ENCODE measurements around the gene FER. TPM values are rescaled to one million over a fixed set of nuclear protein-coding genes. Genes with fewer than 3 reads are reported as not detected.
"Not testable (repeated sequence)": the region's sequence is repeated elsewhere in the genome, so short reads cannot be mapped to it uniquely, and the experiment has no call there.

FER gene
- total RNA-seq (100 to 1,000 TPM in 1 of 5 donors, 10 to 100 TPM in 4; 11.0 to 218 (median 43.1) TPM), polyA plus RNA-seq (1 to 10 TPM; 1.7 to 3.0 (median 2.1) TPM)
- long read RNA-seq, donor 1: 0 reads
- long read RNA-seq, donor 2: 0 reads
- long read RNA-seq, donor 3: 0 reads
- long read RNA-seq, donor 4: 0 reads
- long read RNA-seq, donor 5: 0 reads
- long read RNA-seq, donor 6: 0 reads
- long read RNA-seq, donor 7: 0 reads
- long read RNA-seq, donor 8: 0 reads
- long read RNA-seq, donor 9: 0 reads
- long read RNA-seq, donor 10: 0 reads

DNA sequence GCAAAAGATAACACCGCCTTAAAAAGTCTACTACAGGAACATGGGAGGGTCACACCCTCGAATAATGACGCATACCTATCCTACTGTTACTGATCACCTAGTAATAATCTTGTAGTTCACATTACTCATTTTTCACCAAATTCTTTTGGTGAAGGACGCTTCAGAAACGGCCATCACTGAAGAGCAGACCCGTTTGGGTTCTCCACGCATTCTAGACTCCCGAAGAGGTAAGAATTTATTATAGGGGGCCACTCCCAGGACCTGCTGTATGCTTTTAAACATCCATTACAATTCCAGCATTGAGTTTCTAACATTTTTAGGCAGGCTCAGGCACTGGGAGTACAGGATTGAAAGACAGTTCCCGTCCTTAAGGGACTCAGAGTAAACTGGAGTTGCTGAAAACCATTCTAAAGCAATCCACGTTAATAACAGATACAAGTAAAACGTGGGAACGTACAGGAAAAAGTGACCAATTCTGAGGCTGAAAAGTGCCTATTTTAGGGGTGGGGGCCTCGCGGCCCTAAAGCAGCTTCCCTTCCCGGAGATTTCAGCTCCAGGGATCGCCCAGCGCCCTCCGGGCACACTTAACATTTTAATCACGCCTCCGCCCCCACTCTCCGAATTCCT lies at the start of gene FER:
FER (plus strand) TSS at position 124 of the 627 bp plus-strand sequence. CDS start 50,286 bp downstream, outside the sequence.
- H3K27me3 ChIP-seq: no peaks in the 10 kb centered on the region
- H3K27ac ChIP-seq: peak within 1 kb of the TSS; percentile 96 to 99 (median 97)
- no peaks in the 10 kb centered on the region for H3K36me3 ChIP-seq
- DNase-seq: peak in 1 of 2 donors; percentile 90
- TF ChIP-seq, protein P1, sequence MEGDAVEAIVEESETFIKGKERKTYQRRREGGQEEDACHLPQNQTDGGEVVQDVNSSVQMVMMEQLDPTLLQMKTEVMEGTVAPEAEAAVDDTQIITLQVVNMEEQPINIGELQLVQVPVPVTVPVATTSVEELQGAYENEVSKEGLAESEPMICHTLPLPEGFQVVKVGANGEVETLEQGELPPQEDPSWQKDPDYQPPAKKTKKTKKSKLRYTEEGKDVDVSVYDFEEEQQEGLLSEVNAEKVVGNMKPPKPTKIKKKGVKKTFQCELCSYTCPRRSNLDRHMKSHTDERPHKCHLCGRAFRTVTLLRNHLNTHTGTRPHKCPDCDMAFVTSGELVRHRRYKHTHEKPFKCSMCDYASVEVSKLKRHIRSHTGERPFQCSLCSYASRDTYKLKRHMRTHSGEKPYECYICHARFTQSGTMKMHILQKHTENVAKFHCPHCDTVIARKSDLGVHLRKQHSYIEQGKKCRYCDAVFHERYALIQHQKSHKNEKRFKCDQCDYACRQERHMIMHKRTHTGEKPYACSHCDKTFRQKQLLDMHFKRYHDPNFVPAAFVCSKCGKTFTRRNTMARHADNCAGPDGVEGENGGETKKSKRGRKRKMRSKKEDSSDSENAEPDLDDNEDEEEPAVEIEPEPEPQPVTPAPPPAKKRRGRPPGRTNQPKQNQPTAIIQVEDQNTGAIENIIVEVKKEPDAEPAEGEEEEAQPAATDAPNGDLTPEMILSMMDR (IDR thresholded peaks at IDR 0.05): no peak
- TF ChIP-seq POLR2A (IDR thresholded peaks at IDR 0.05) (no peak), POLR2AphosphoS5 (IDR thresholded peaks at IDR 0.05) (peak in 2 of 3 donors; percentile 68 to 74), EP300 (IDR thresholded peaks at IDR 0.05) (no peak)
- H3K9me3 ChIP-seq: no peaks in the 10 kb centered on the region
- H3K4me3 ChIP-seq: peak within 1 kb of the TSS; percentile 65 to 91 (median 82)
- intact Hi-C loops (cut with DNase I; ENCODE audit: low total_unique reads): no loop called here
- H3K4me1 ChIP-seq: peaks cover 0 to 40% (median 20%) of the 10 kb centered on the region in 4 donors
- WGBS, 5 donors: 0 to 1% (median 1%) methylated on average over 21 of the region's 21 CpGs

DNA sequence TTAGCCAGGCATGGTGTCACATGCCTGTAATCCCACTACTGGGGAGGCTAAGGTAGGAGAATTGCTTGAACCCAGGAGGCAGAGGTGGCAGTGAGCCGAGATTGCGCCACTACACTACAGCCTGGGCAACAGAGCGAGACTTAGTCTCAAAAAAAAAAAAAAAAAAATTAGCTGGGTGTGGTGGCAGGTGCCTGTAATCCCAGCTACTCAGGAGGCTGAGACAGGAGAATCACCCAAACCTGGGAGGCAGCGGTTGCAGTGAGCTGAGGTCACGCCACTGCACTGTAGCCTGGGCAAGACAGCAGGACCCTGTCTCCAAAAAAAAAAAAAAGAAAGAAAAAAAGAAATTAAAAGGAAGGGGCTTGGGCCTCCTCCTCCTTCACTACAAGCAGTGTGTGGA lies 47.3 kb upstream of the FER start:
- H3K27ac ChIP-seq; H3K27me3 ChIP-seq; H3K36me3 ChIP-seq; intact Hi-C loops (cut with DNase I; ENCODE audit: low total_unique reads); H3K4me1 ChIP-seq; DNase-seq; H3K4me3 ChIP-seq; H3K9me3 ChIP-seq: not testable (repeated sequence)
- 95 to 100% (median 95%) methylated on average over 5 of the region's 5 CpGs for WGBS, 5 donors

DNA sequence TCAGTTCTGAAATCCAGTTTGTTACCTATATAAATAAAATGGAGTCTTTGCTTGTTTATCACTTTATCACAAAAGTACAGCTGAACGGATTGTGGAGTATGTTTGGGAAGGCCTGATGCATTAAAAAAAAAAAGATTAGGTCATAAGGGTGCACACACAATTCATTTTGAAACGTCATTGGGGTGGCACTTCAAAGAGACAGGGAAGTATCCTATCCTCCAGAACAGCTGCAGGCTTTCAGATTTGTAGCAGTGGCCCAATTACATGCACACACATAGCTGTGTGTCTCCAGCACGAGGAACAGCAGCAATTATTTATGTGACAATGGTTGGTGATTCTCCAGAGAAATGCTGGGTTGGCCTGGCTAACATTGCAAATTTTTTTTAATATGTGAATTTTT lies 46.8 kb upstream of the FER start:
- no peak for TF ChIP-seq EP300 (IDR thresholded peaks at IDR 0.05)
- no peaks in the 10 kb centered on the region for H3K36me3 ChIP-seq
- intact Hi-C loops (cut with DNase I; ENCODE audit: low total_unique reads): no loop called here
- no peaks in the 10 kb centered on the region for H3K9me3 ChIP-seq
- WGBS, 5 donors: 25 to 42% (median 28%) methylated on average over 3 of the region's 3 CpGs
- no peak overlapping the region for H3K4me3 ChIP-seq
- DNase-seq: peak in 1 of 2 donors; percentile 16
- no peaks in the 10 kb centered on the region for H3K27me3 ChIP-seq
- peaks cover 0 to 5% (median 0%) of the 10 kb centered on the region in 4 donors for H3K4me1 ChIP-seq
- no peak overlapping the region for H3K27ac ChIP-seq

DNA sequence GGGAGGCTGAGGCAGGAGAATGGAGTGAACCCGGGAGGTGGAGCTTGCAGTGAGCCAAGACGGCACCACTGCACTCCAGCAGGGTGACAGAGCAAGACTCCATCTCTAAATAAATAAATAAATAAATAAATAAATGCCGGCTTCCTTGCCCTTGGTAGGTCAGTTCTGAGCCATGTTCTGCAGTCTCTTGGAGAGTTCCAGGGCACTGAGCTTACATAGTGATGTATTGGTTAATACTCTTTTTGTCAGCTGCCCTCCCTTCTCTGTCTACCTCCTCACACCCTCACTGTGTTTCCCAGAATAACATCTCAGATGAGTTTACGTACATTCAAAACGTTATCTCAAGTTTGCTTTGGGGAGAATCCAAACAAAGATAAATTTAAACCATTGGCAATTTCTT lies 45.2 kb upstream of the FER start:
- Histone ChIP-seq H3K36me3 (no peaks in the 10 kb centered on the region), H3K27ac (no peak overlapping the region)
- WGBS, 5 donors: 57 to 79% (median 71%) methylated on average over 5 of the region's 5 CpGs

DNA sequence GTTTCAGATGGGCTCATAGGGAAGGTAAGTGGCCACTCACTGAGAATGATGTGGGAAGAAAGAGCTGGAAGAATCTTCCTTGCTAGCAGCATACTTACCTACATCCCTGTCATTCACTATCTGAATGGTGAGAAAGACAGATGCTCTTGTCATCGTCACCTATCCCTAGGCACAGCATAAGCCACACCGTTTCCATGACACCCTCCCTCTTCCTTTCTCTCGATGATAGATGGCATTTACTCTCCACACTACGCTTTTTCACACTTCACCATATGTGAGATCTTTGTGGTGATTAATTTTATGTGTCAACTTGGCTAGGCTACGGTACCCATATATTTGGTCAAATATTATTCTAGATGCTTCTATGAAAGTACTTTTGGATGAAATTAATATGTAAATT lies 44.4 kb upstream of the FER start:
- no peaks in the 10 kb centered on the region for H3K27me3 ChIP-seq
- H3K4me3 ChIP-seq: no peak overlapping the region
- H3K9me3 ChIP-seq: no peaks in the 10 kb centered on the region
- 64 to 69% (median 66%) methylated on average over 5 of the region's 5 CpGs for WGBS, 5 donors
- H3K27ac ChIP-seq: no peak overlapping the region
- no peak for TF ChIP-seq POLR2AphosphoS5 (IDR thresholded peaks at IDR 0.05)
- TF ChIP-seq, protein P1 (IDR thresholded peaks at IDR 0.05): no peak
- TF ChIP-seq EP300 (IDR thresholded peaks at IDR 0.05): no peak
- no peak for TF ChIP-seq POLR2A (IDR thresholded peaks at IDR 0.05)
- intact Hi-C loops (cut with DNase I; ENCODE audit: low total_unique reads): no loop called here
- H3K4me1 ChIP-seq: peaks cover 0 to 5% (median 0%) of the 10 kb centered on the region in 4 donors
- no peaks in the 10 kb centered on the region for H3K36me3 ChIP-seq
- DNase-seq: no peak

More for the DNA sequence above, 45.2 kb upstream of the FER start:
- DNase-seq: no peak
- H3K4me1 ChIP-seq: peaks cover 0 to 5% (median 0%) of the 10 kb centered on the region in 4 donors
- no peak for TF ChIP-seq POLR2AphosphoS5 (IDR thresholded peaks at IDR 0.05)
- TF ChIP-seq EP300 (IDR thresholded peaks at IDR 0.05): no peak
- no peak for TF ChIP-seq POLR2A (IDR thresholded peaks at IDR 0.05)
- TF ChIP-seq, protein P1 (IDR thresholded peaks at IDR 0.05): no peak
- no peaks in the 10 kb centered on the region for H3K9me3 ChIP-seq
- H3K27me3 ChIP-seq: no peaks in the 10 kb centered on the region
- intact Hi-C loops (cut with DNase I; ENCODE audit: low total_unique reads): no loop called here
- H3K4me3 ChIP-seq: no peak overlapping the region
